Activated CD4-positive, alpha-beta T cell treated with anti-CD3 and anti-CD28 coated beads, Interleukin-2, amount 10 ng/mL, durations not matched to agents 7 days and 5 days (primary cell): ENCODE data around the gene SLC38A7. TPM values are rescaled to one million over a fixed set of nuclear protein-coding genes. Genes with fewer than 3 reads are reported as not detected.

Experiments used
- CTCF ChIA-PET: fragments of 350-600 bp; sonication (Branson Sonifier 250); formaldehyde crosslinking; loops from one replicate; lab custom pipeline; 2021; ENCODE audit warnings: antibody characterized with exemption; lab: Charles Lee
- POLR2A ChIA-PET: fragments of 350-600 bp; sonication (Branson Sonifier 250); formaldehyde crosslinking; loops from one replicate; lab custom pipeline; 2021; ENCODE audit warnings: antibody characterized with exemption; lab: Charles Lee
- DNase-seq: peaks from one replicate; pipeline ENCODE4 v3.0.0-alpha.2; 2020
- H3K27ac Mint-ChIP-seq: one replicate; pipeline ENCODE4 v1.8.0; 2021; ENCODE audit warnings: mild to moderate bottlenecking, moderate library complexity, mixed read lengths
- H3K27me3 Mint-ChIP-seq: one replicate; pipeline ENCODE4 v1.8.0; 2021; ENCODE audit warnings: mixed read lengths
- H3K36me3 Mint-ChIP-seq: one replicate; pipeline ENCODE4 v1.8.0; 2021; ENCODE audit warnings: low read depth, mixed read lengths
- H3K4me1 Mint-ChIP-seq: one replicate; pipeline ENCODE4 v1.8.0; 2021; ENCODE audit warnings: mixed read lengths
- H3K4me3 Mint-ChIP-seq: one replicate; pipeline ENCODE4 v1.8.0; 2021; ENCODE audit warnings: mild to moderate bottlenecking, moderate library complexity, mixed read lengths
- H3K9me3 Mint-ChIP-seq: one replicate; pipeline ENCODE4 v1.8.0; 2021; ENCODE audit warnings: mixed read lengths
- total RNA-seq, 2 experiments: library from RNA; stranded (reverse); gene quantifications; one replicate each; pipeline ENCODE4 v1.2.3, GENCODE V29; 2021

SLC38A7 gene
- total RNA-seq: 10 to 100 TPM; 12.3 to 12.5 TPM

- ChIA-PET POLR2A (no interaction called here), CTCF (interaction anchor here (0.8 to 1.1 kb wide), 4 partner anchors 11 to 50 kb away, joined by 3 to 4 read pairs (median 3); partner anchors contain the start of gene GOT2)
- peak within 1 kb of the TSS; percentile 91 for H3K4me3 Mint-ChIP-seq
- no peaks in the 10 kb centered on the region for H3K9me3 Mint-ChIP-seq
- no peaks in the 10 kb centered on the region for H3K36me3 Mint-ChIP-seq
- H3K27ac Mint-ChIP-seq: peak within 1 kb of the TSS; percentile 89
- H3K27me3 Mint-ChIP-seq: peaks cover under 1% of the 10 kb centered on the region
- DNase-seq: peak; percentile 78
- peaks cover 19% of the 10 kb centered on the region for H3K4me1 Mint-ChIP-seq
Measured at GRCh38 chr16:58684354-58685083, at the start of gene SLC38A7. Gene SLC38A7 (minus strand): TSS chr16:58684770. CDS start chr16:58680126, 4,644 bp downstream.

- peak within 1 kb of the TSS; percentile 96 for H3K4me3 Mint-ChIP-seq
Measured at GRCh38 chr16:58733671-58734458, 49.3 kb upstream of the SLC38A7 start, which contains the start of gene GOT2. Gene GOT2 (minus strand): TSS chr16:58734316. CDS start chr16:58734228, 88 bp downstream.

GRCh38 chr16:58733248-58733670, 48.7 kb upstream of the SLC38A7 start:
- H3K4me3 Mint-ChIP-seq: peak overlapping the region; percentile 96
- ChIA-PET CTCF (interaction anchor here (0.5 to 2.0 kb wide), 3 partner anchors 23 to 645 kb away, joined by 3 to 6 read pairs (median 4); no protein-coding TSS in a partner anchor), POLR2A (no interaction called here)
- peak overlapping the region; percentile 89 for H3K27ac Mint-ChIP-seq
- H3K36me3 Mint-ChIP-seq: peaks cover 5% of the 10 kb centered on the region
- peaks cover 41% of the 10 kb centered on the region for H3K4me1 Mint-ChIP-seq
- DNase-seq: no peak
- H3K27me3 Mint-ChIP-seq: no peaks in the 10 kb centered on the region
- H3K9me3 Mint-ChIP-seq: no peaks in the 10 kb centered on the region

More at GRCh38 chr16:58733671-58734458, 49.3 kb upstream of the SLC38A7 start, which contains the start of gene GOT2:
- H3K27me3 Mint-ChIP-seq: no peaks in the 10 kb centered on the region
- H3K36me3 Mint-ChIP-seq: peaks cover 5% of the 10 kb centered on the region
- DNase-seq: peak; percentile 78
- ChIA-PET CTCF (interaction anchor here (1.2 to 1.3 kb wide), 3 partner anchors 9 to 76 kb away, joined by 3 to 5 read pairs (median 3); partner anchors contain the start of gene SLC38A7), POLR2A (no interaction called here)
- H3K4me1 Mint-ChIP-seq: peaks cover 41% of the 10 kb centered on the region
- H3K27ac Mint-ChIP-seq: peak within 1 kb of the TSS; percentile 94
- no peaks in the 10 kb centered on the region for H3K9me3 Mint-ChIP-seq

GRCh38 chr16:58732545-58733247, 48.1 kb upstream of the SLC38A7 start:
- CTCF ChIA-PET: interaction anchor here (0.5 to 2.0 kb wide), 3 partner anchors 15 to 644 kb away, joined by 3 to 6 read pairs (median 4); no protein-coding TSS in a partner anchor
- no peaks in the 10 kb centered on the region for H3K27me3 Mint-ChIP-seq
- H3K36me3 Mint-ChIP-seq: peaks cover 5% of the 10 kb centered on the region
- POLR2A ChIA-PET: no interaction called here
- DNase-seq: no peak
- H3K9me3 Mint-ChIP-seq: no peaks in the 10 kb centered on the region
- H3K27ac Mint-ChIP-seq: peak overlapping the region; percentile 89
- H3K4me1 Mint-ChIP-seq: peaks cover 41% of the 10 kb centered on the region
- peak overlapping the region; percentile 96 for H3K4me3 Mint-ChIP-seq

GRCh38 chr16:58730724-58731370, 46.3 kb upstream of the SLC38A7 start:
- Mint-ChIP-seq H3K27me3 (no peaks in the 10 kb centered on the region), H3K36me3 (peaks cover 5% of the 10 kb centered on the region), H3K9me3 (no peaks in the 10 kb centered on the region), H3K4me3 (no peak overlapping the region), H3K4me1 (peaks cover 41% of the 10 kb centered on the region), H3K27ac (no peak overlapping the region)
- no peak for DNase-seq
- ChIA-PET CTCF (interaction anchor here (1.1 kb wide), 1 partner anchor 338 kb away, joined by 4 read pairs; the partner anchor contains the start of gene GINS3), POLR2A (interaction anchor here (0.6 kb wide), 1 partner anchor 756 kb away, joined by 5 read pairs; no protein-coding TSS in a partner anchor)

- peaks cover 10% of the 10 kb centered on the region for H3K36me3 Mint-ChIP-seq
- H3K9me3 Mint-ChIP-seq: no peaks in the 10 kb centered on the region
- POLR2A ChIA-PET: no interaction called here
- H3K4me1 Mint-ChIP-seq: peaks cover 29% of the 10 kb centered on the region
- H3K27me3 Mint-ChIP-seq: no peaks in the 10 kb centered on the region
- no peak overlapping the region for H3K4me3 Mint-ChIP-seq
- CTCF ChIA-PET: no interaction called here
- no peak overlapping the region for H3K27ac Mint-ChIP-seq
- no peak for DNase-seq
Measured at GRCh38 chr16:58727796-58728568, 43.4 kb upstream of the SLC38A7 start.

- POLR2A ChIA-PET: no interaction called here
- Mint-ChIP-seq H3K4me1 (peaks cover 22% of the 10 kb centered on the region), H3K9me3 (no peaks in the 10 kb centered on the region), H3K4me3 (no peak overlapping the region), H3K27ac (no peak overlapping the region), H3K36me3 (peaks cover 11% of the 10 kb centered on the region), H3K27me3 (no peaks in the 10 kb centered on the region)
- CTCF ChIA-PET: no interaction called here
- no peak for DNase-seq
Measured at GRCh38 chr16:58727028-58727781, 42.6 kb upstream of the SLC38A7 start.

GRCh38 chr16:58723109-58723508, 38.5 kb upstream of the SLC38A7 start:
- H3K36me3 Mint-ChIP-seq: peaks cover 29% of the 10 kb centered on the region
- H3K27me3 Mint-ChIP-seq: no peaks in the 10 kb centered on the region
- H3K4me1 Mint-ChIP-seq: no peaks in the 10 kb centered on the region
- CTCF ChIA-PET: no interaction called here
- no peak for DNase-seq
- POLR2A ChIA-PET: no interaction called here
- H3K4me3 Mint-ChIP-seq: no peak overlapping the region
- H3K9me3 Mint-ChIP-seq: no peaks in the 10 kb centered on the region
- no peak overlapping the region for H3K27ac Mint-ChIP-seq

- Mint-ChIP-seq H3K9me3 (no peaks in the 10 kb centered on the region), H3K36me3 (peaks cover 50% of the 10 kb centered on the region), H3K4me3 (no peak overlapping the region), H3K27ac (no peak overlapping the region), H3K27me3 (no peaks in the 10 kb centered on the region), H3K4me1 (no peaks in the 10 kb centered on the region)
- DNase-seq: no peak
- CTCF ChIA-PET: interaction anchor here (1.4 kb wide), 1 partner anchor 14 kb away, joined by 3 read pairs; no protein-coding TSS in a partner anchor
- POLR2A ChIA-PET: no interaction called here
Measured at GRCh38 chr16:58717994-58718393, 33.4 kb upstream of the SLC38A7 start.

GRCh38 chr16:58716468-58716867, 31.9 kb upstream of the SLC38A7 start:
- POLR2A ChIA-PET: no interaction called here
- no peak overlapping the region for H3K27ac Mint-ChIP-seq
- H3K36me3 Mint-ChIP-seq: peaks cover 53% of the 10 kb centered on the region
- no peak overlapping the region for H3K4me3 Mint-ChIP-seq
- no peak for DNase-seq
- no peaks in the 10 kb centered on the region for H3K9me3 Mint-ChIP-seq
- no peaks in the 10 kb centered on the region for H3K4me1 Mint-ChIP-seq
- CTCF ChIA-PET: no interaction called here
- H3K27me3 Mint-ChIP-seq: no peaks in the 10 kb centered on the region

- no peak for DNase-seq
- Mint-ChIP-seq H3K9me3 (no peaks in the 10 kb centered on the region), H3K27ac (no peak overlapping the region), H3K27me3 (no peaks in the 10 kb centered on the region), H3K36me3 (peaks cover 48% of the 10 kb centered on the region), H3K4me1 (no peaks in the 10 kb centered on the region), H3K4me3 (no peak overlapping the region)
- ChIA-PET POLR2A (no interaction called here), CTCF (interaction anchor here (0.5 to 1.0 kb wide), 2 partner anchors 29 to 49 kb away, joined by 3 to 4 read pairs; partner anchors contain the start of gene SLC38A7)
Measured at GRCh38 chr16:58713742-58714141, 29.2 kb upstream of the SLC38A7 start.
